AG04450 (cell line): Measurements from ENCODE around the gene C4B. TPM values are rescaled to one million over a fixed set of nuclear protein-coding genes. Genes with fewer than 3 reads are reported as not detected.
"Not testable (repeated sequence)": the region's sequence is repeated elsewhere in the genome, so short reads cannot be mapped to it uniquely, and the experiment has no call there.

Experiments used
- CTCF ChIA-PET: fragments of 300-600, 350-600 bp; formaldehyde crosslinking; extraction: SDS; loops from one replicate; lab custom pipeline; 2022; ENCODE audit warnings: antibody characterized with exemption, inconsistent platforms; lab: Charles Lee
- POLR2A ChIA-PET: fragments of 350-600 bp; formaldehyde crosslinking; extraction: SDS; loops from one replicate; lab custom pipeline; 2021; ENCODE audit warnings: antibody characterized with exemption, inconsistent platforms; lab: Yijun Ruan, JAX
- DNase-seq: peaks from one replicate; pipeline ENCODE4 v3.0.0-alpha.2; 2011; ENCODE audit warnings: low read depth, low spot score
- H3K27ac ChIP-seq: one replicate; pipeline ENCODE4 v1.5.1; 2012; ENCODE audit warnings: low read depth, low read length, control low read depth
- H3K27me3 ChIP-seq: one replicate; pipeline ENCODE4 v1.6.0; 2012; ENCODE audit warnings: low read length; ENCODE audit not compliant: control insufficient read depth, insufficient read depth
- H3K4me3 ChIP-seq: 2 replicates; pipeline ENCODE4 v1.5.1; 2011; ENCODE audit warnings: mild to moderate bottlenecking, low read depth, low read length, control low read depth
- H3K9me3 ChIP-seq: 2 replicates; pipeline ENCODE4 v1.5.1; 2012; ENCODE audit warnings: low read length; ENCODE audit not compliant: control insufficient read depth, insufficient read depth
- CTCF ChIP-seq: IDR thresholded peaks from 2 replicates; pipeline ENCODE4 v1.5.1; 2011; ENCODE audit warnings: low read depth, low read length, control low read depth, inconsistent platforms
- polyA plus RNA-seq: library from polyadenylated mRNA; depleted of rRNA; stranded (reverse); fragments of >200 nt; gene quantifications from 2 replicates; pipeline ENCODE4 v1.2.3, GENCODE V29; 2011

The C4B gene
- polyA plus RNA-seq, 1 experiment: 5.8 TPM

GRCh38 chr6:32058511-32058963 lies 43.9 kb downstream of the C4B start:
- CTCF ChIA-PET: interaction anchor here (0.5 to 0.6 kb wide), 2 partner anchors 83 to 694 kb away, joined by 3 to 9 read pairs; no protein-coding TSS in a partner anchor
- Histone ChIP-seq H3K9me3 (no peaks in the 10 kb centered on the region), H3K27ac (no peak overlapping the region), H3K4me3 (no peak overlapping the region), H3K27me3 (peaks cover 30% of the 10 kb centered on the region)
- TF ChIP-seq CTCF: no peak
- DNase-seq: no peak
- POLR2A ChIA-PET: interaction anchor here (0.6 kb wide), 1 partner anchor 1654 kb away, joined by 3 read pairs; no protein-coding TSS in a partner anchor

- no peak for DNase-seq
- no peak overlapping the region for H3K4me3 ChIP-seq
- H3K27ac ChIP-seq: no peak overlapping the region
- H3K9me3 ChIP-seq: no peaks in the 10 kb centered on the region
- no peak for TF ChIP-seq CTCF
- peaks cover 15% of the 10 kb centered on the region for H3K27me3 ChIP-seq
- POLR2A ChIA-PET: no interaction called here
- CTCF ChIA-PET: no interaction called here
Observed at GRCh38 chr6:32060966-32061655, 46.5 kb downstream of the C4B start.

GRCh38 chr6:32064706-32065105 lies 50.1 kb downstream of the C4B start:
- POLR2A ChIA-PET: no interaction called here
- no peak for TF ChIP-seq CTCF
- Histone ChIP-seq H3K4me3 (no peak overlapping the region), H3K27ac (no peak overlapping the region), H3K27me3 (peaks cover 19% of the 10 kb centered on the region), H3K9me3 (no peaks in the 10 kb centered on the region; the same call in 1 of the 2 replicates)
- CTCF ChIA-PET: no interaction called here
- DNase-seq: no peak

- peaks cover 32% of the 10 kb centered on the region for H3K27me3 ChIP-seq
- POLR2A ChIA-PET, CTCF ChIA-PET, H3K9me3 ChIP-seq, H3K27ac ChIP-seq, DNase-seq, H3K4me3 ChIP-seq: not testable (repeated sequence)
Observed at GRCh38 chr6:32067521-32067920, 52.9 kb downstream of the C4B start.

GRCh38 chr6:32068315-32068714 lies 53.7 kb downstream of the C4B start:
- H3K4me3 ChIP-seq, DNase-seq, H3K9me3 ChIP-seq, H3K27ac ChIP-seq, POLR2A ChIA-PET, CTCF ChIA-PET: not testable (repeated sequence)
- H3K27me3 ChIP-seq: peaks cover 32% of the 10 kb centered on the region

- ChIA-PET CTCF (no interaction called here), POLR2A (no interaction called here)
- H3K27me3 ChIP-seq: peaks cover 32% of the 10 kb centered on the region
- no peaks in the 10 kb centered on the region; the same call in 1 of the 2 replicates for H3K9me3 ChIP-seq
- H3K4me3 ChIP-seq: no peak overlapping the region
- no peak for DNase-seq
- H3K27ac ChIP-seq: no peak overlapping the region
- TF ChIP-seq CTCF: no peak
Observed at GRCh38 chr6:32068867-32069266, 54.3 kb downstream of the C4B start.
